Urinary bladder (tissue), 4 donors: ENCODE results near the gene SLC1A1. TPM values are rescaled to one million over a fixed set of nuclear protein-coding genes. Genes with fewer than 3 reads are reported as not detected.

Source experiments
- DNase-seq: peaks from one replicate; pipeline ENCODE4 v3.0.0-alpha.2; 2015; ENCODE audit errors: extremely low spot score
- H3K27ac ChIP-seq: one replicate; pipeline ENCODE4 v1.5.1; 2013; ENCODE audit warnings: low read depth, mild to moderate bottlenecking, moderate library complexity
- H3K36me3 ChIP-seq: one replicate; pipeline ENCODE4 v1.6.1; 2013; ENCODE audit warnings: mild to moderate bottlenecking, moderate library complexity; ENCODE audit not compliant: insufficient read depth
- H3K4me1 ChIP-seq: one replicate; pipeline ENCODE4 v1.6.1; 2013; ENCODE audit warnings: mild to moderate bottlenecking, moderate library complexity; ENCODE audit not compliant: insufficient read depth
- H3K4me3 ChIP-seq: one replicate; pipeline ENCODE4 v1.5.1; 2013; ENCODE audit warnings: low read depth, low read length
- WGBS: extraction: QIAGEN DNeasy Blood & Tissue Kit; methylation state at CpG from one replicate; pipeline ENCODE4 v1.1.7; 2013; 5-methylcytosine and 5-hydroxymethylcytosine counted together
- polyA plus RNA-seq: library from polyadenylated mRNA; stranded (reverse); fragments of 200-250 nt; gene quantifications from one replicate; pipeline ENCODE4 v1.2.3, GENCODE V29; 2013
- total RNA-seq: library from RNA; depleted of rRNA; stranded (reverse); fragments of >200 nt; gene quantifications from one replicate; pipeline ENCODE4 v1.2.3, GENCODE V29; 2014
- donor health status: healthy with polysubstance abuse.
- donor health status: healthy.

SLC1A1 gene
- total and polyA plus RNA-seq, 2 donors: 6.9 to 7.0 TPM

DNA sequence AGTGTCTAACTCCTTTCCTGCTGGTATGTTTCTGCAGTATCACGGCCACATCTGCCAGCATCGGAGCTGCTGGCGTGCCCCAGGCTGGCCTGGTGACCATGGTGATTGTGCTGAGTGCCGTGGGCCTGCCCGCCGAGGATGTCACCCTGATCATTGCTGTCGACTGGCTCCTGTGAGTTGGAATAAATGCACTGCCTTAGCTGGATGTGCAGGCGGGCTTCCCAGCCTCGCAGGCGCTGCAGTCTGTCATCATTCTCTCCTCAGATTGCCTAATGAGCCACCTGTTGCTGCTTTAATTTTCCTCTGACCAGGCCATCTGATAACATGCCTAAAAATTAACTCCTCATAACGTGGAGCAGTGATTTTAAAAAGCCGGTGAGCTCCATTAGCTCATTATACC, 92.7 kb downstream of the SLC1A1 start:
- H3K4me3 ChIP-seq: no peak overlapping the region
- no peaks in the 10 kb centered on the region for H3K4me1 ChIP-seq
- WGBS: 94% methylated on average over 12 of the region's 12 CpGs
- no peak for DNase-seq
- no peak overlapping the region for H3K27ac ChIP-seq
- H3K36me3 ChIP-seq: no peaks in the 10 kb centered on the region

DNA sequence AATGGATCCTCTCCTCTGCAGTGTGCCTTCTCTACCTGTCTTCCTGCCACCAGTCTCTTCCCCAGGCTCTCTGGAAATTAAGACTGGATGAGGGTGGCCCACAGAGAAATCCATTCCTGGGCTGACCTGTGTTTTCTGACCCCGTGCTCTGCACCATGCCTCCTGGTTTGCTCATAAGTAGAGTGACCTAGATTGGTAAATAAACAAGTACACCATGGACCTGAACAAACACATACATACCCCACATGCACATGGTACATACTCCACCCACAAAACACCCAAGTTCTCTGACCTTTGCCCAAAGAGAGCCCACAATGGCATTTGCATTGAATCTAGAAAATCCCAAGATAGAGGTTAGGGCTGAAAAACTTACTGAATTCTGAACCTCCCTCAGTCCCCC, 94.4 kb downstream of the SLC1A1 start:
- no peak for DNase-seq
- WGBS: 94% methylated on average over 1 of the region's 1 CpG
- Histone ChIP-seq H3K4me1 (no peaks in the 10 kb centered on the region), H3K36me3 (no peaks in the 10 kb centered on the region), H3K4me3 (no peak overlapping the region), H3K27ac (no peak overlapping the region)

DNA sequence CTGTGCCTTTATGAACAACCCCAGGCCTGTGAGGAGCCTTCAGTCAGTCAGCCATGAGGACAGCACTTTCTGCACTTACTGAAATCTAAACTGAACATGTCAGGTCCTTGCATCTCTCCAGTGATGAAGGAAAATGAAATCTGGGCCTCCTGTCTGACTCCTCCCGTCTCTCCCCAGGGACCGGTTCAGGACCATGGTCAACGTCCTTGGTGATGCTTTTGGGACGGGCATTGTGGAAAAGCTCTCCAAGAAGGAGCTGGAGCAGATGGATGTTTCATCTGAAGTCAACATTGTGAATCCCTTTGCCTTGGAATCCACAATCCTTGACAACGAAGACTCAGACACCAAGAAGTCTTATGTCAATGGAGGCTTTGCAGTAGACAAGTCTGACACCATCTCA, 94.9 kb downstream of the SLC1A1 start:
- H3K4me1 ChIP-seq: no peaks in the 10 kb centered on the region
- no peak overlapping the region for H3K4me3 ChIP-seq
- WGBS: 91% methylated on average over 5 of the region's 5 CpGs
- DNase-seq: no peak
- no peaks in the 10 kb centered on the region for H3K36me3 ChIP-seq
- no peak overlapping the region for H3K27ac ChIP-seq

DNA sequence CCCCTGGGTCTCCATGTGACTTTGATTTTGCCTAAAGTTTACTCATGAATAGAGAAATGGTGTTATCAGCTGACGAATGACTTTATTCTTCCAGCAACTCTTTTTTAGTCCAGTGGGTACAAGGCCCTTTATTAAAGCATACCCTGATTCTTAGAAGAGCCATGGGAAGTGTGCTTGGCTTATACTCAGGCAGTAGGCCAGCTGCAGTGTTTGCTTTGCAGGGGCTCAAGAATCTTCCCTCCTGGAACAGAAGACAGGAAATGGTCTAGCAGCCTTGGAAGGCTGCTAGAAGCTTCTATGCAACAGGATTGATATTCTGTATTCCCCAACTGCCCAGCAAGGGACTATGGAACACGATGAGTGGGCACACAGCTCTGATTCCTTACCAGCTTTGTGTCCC, 98.5 kb downstream of the SLC1A1 start:
- Histone ChIP-seq H3K4me3 (no peak overlapping the region), H3K27ac (no peak overlapping the region), H3K4me1 (no peaks in the 10 kb centered on the region), H3K36me3 (no peaks in the 10 kb centered on the region)
- no peak for DNase-seq
- 40% methylated on average over 2 of the region's 2 CpGs for WGBS

DNA sequence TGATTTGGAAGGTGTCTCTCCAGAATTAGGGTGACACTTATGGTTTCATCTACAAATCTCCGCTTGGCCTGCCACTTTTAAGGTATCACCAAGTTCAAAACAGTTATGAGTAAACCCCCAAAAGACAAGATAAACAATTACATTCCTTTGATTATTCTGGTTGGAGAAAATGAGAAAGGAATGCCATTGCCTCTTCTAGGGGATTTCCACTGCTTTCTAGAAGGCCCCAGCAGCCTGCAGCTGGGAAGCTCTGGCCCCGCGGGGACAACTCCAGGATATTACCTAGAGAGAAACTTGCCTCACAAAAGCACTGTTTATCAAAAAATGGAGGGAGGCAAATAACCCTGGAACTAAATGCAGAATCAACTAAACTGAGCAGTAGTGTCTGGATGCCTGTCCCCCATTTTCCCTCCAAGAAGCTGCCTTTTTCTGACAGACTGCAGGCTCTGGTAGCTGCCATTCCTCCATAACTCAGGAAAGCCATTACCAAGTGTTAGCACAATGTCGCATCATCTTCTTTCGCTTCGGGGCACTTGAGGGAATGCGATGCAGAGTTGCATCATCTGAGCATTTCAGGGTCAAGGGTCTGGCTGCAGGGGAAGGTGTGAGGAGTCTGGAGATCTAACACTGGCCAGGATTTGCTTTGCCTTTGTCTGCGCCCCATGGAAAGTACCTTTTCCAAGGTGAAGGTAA, 100.3 kb downstream of the SLC1A1 start:
- no peak for DNase-seq
- no peak overlapping the region for H3K4me3 ChIP-seq
- H3K36me3 ChIP-seq: no peaks in the 10 kb centered on the region
- WGBS: 45% methylated on average over 8 of the region's 8 CpGs
- no peaks in the 10 kb centered on the region for H3K4me1 ChIP-seq
- H3K27ac ChIP-seq: no peak overlapping the region

DNA sequence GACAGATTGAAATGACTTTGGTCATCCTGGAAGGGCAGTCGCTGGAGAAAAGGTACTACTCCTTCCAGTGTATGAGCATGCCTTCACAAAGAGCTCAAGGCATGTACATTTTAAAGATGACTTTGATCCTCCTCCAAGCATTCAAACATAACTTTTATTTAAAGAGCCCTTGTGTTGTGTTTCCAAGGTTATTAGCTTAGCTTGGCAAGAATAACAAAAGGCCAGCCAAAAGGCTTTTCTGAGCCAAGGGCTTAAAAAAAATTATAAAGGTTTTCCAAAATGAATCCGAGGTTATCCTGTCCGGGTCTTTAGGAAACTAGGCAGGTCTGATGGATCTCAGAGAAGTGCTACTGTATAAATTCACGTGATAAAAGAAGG, 100.8 kb downstream of the SLC1A1 start:
- H3K4me3 ChIP-seq: no peak overlapping the region
- WGBS: 25% methylated on average over 4 of the region's 4 CpGs
- no peaks in the 10 kb centered on the region for H3K36me3 ChIP-seq
- H3K27ac ChIP-seq: peak overlapping the region; percentile 51
- no peaks in the 10 kb centered on the region for H3K4me1 ChIP-seq
- no peak for DNase-seq

DNA sequence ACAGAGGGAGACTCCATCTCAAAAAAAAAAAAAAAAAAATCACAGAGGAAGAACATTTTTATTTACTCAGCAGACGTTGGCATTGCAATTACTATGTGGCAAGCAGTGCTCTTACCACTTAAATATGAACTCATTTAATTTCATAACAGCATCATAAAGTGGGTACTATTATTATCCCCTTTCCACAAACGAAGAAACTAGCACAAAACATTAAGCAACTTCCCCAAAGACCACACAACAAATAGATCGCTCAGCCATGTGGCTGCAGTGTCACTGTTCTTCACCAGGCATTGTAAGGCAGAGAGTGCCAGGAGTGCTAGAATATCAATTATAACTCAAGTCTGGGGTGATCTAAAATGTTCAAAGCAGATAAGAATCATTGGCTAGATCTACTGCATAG, 102.0 kb downstream of the SLC1A1 start:
- no peak for DNase-seq
- WGBS: 86% methylated on average over 3 of the region's 3 CpGs
- Histone ChIP-seq H3K36me3 (no peaks in the 10 kb centered on the region), H3K27ac (no peak overlapping the region), H3K4me1 (no peaks in the 10 kb centered on the region), H3K4me3 (no peak overlapping the region)

DNA sequence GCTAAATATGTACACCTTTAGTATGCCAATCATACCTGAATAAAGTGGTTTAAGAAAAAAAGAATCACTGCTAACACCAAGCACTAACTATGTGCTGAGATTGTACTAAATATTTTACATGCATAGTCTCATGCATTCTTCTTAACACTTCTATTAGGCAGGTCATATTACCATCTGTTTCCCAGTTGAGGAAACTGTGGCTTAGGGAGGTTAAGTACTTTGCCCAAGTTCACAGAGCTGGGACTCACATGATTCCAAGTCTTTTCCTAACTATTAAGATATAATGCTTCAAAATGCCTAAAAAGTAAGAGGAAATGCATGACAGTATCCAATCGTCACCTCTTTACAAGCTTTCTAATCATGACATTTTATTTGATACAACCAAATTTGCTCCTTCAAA, 102.6 kb downstream of the SLC1A1 start:
- Histone ChIP-seq H3K27ac (no peak overlapping the region), H3K4me1 (no peaks in the 10 kb centered on the region), H3K4me3 (no peak overlapping the region), H3K36me3 (no peaks in the 10 kb centered on the region)
- no peak for DNase-seq
- 75% methylated on average over 1 of the region's 1 CpG for WGBS

DNA sequence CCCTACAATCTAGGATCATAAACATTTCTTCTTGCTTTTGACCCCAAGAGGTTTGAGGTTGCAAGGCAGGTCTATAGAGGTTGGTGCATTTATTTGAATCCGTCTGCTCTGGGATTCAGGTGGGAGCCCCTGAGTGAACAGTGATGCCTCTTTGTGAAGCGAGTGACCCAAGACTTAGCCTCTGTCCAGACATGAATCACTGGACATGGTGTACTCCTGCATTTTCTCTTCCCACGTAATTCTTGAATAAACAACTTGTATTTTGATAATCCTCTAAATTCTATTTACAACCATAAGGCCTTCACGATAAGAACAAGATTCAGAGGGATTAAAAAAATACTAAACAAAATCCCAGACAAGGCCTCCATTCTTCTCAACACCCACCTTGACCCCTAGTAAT, 104.3 kb downstream of the SLC1A1 start:
- 42% methylated on average over 4 of the region's 4 CpGs for whole genome bisulfite sequencing
- no peak overlapping the region for H3K27ac ChIP-seq
- H3K4me3 ChIP-seq: no peak overlapping the region
- no peaks in the 10 kb centered on the region for H3K36me3 ChIP-seq
- no peak for DNase-seq
- no peaks in the 10 kb centered on the region for H3K4me1 ChIP-seq

DNA sequence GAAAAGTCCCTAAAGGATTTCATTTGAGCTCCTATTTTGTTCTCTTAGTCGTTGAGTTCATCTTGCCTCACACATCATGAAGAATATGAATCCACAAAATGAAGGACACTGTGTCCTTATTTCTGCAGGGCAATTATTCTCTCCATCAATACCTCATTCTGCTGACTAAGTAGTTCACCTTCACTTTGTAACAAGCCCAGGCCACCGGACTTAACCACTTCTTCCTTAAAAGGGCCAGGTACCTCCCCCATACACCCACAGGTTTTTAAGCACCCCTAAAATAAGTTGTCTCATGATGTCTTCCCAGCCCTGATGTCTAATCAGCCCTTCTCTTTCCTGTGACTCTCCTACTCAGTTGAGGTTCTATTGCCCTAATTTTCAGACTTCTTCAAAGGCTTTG, 104.7 kb downstream of the SLC1A1 start:
- 63% methylated on average over 2 of the region's 2 CpGs for WGBS
- H3K27ac ChIP-seq: no peak overlapping the region

DNA sequence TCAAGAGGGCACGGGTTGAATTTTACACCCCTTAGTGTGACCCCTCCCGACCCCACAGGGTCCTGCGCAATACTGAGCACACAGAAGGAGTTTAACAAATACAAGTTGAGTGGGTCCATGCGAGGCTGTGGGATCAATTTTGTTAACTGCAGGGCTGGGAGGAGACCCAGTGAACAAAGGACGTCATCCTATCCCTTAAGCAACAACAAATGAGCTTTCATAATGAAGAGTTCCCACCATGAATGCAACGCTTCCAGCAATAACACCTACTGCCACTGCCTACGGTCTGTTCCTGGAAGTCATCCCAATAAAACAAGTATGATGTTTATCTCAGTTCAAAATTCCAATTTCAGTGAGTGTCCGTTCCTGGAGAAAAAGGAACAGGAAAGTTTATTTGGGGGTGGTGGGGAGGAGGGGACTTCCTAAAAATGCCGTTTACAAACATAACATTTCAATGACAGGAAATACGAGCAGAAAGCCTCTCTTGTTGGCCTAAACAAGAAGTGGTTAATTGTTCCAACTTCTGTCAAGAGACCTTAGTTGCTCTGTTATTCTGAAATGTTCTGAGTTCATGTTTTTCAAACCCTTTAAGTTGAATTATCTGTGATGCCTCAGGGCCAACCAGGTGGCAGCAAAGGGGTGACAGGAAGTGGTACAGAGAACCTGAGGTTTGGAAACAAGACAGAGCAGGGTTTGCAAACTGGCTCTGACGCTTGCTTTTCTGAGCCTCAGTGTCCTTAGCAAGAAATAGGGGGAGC, 106.1 kb downstream of the SLC1A1 start:
- H3K4me3 ChIP-seq: no peak overlapping the region
- no peak for DNase-seq
- H3K36me3 ChIP-seq: no peaks in the 10 kb centered on the region
- whole genome bisulfite sequencing: 67% methylated on average over 11 of the region's 11 CpGs
- no peak overlapping the region for H3K27ac ChIP-seq
- no peaks in the 10 kb centered on the region for H3K4me1 ChIP-seq

More for the DNA sequence above, 104.7 kb downstream of the SLC1A1 start:
- no peak for DNase-seq
- Histone ChIP-seq H3K4me1 (no peaks in the 10 kb centered on the region), H3K4me3 (no peak overlapping the region), H3K36me3 (no peaks in the 10 kb centered on the region)

DNA sequence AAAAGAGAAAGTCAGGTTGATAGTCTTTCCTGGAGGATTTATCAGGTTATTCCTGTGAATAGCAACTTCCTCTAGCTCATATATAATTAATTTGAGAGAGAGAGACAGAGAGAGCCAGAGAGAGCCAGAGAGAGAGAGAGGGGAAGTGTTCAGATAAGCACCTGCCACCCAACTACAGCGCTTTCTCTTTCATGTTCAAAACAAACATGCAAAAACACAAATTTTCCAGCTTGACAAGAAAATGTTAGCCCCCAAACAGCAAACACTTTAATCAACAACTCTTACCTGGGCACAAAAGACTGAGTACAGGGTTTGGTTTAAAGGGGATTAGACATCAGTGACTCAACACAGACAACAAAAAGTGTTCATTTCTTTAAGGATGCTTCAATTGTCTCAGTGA, 110.1 kb downstream of the SLC1A1 start:
- H3K27ac ChIP-seq: no peak overlapping the region
- H3K4me3 ChIP-seq: no peak overlapping the region
- 97% methylated on average over 1 of the region's 1 CpG for WGBS
- H3K36me3 ChIP-seq: no peaks in the 10 kb centered on the region
- DNase-seq: no peak
- H3K4me1 ChIP-seq: no peaks in the 10 kb centered on the region

DNA sequence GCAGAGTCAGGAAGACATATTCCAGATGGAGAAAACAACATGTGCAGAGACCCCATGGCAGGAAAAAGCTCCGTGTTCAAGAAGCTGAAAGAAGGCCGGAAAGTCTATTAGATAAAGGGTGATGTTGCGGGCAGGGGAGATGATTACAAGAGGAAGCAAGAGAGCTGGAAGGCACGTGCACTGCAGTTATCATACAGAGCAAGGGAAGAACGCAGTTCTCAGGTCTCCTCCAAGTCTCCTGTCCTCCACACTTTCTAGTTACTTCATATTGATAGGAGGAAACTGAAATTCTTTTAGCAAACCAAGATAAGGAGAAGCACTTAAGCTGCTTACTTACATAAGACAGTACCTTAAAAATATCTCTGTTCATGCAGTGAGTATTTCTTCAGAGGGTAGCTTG, 113.6 kb downstream of the SLC1A1 start:
- Histone ChIP-seq H3K4me1 (no peaks in the 10 kb centered on the region), H3K27ac (no peak overlapping the region), H3K36me3 (no peaks in the 10 kb centered on the region), H3K4me3 (no peak overlapping the region)
- DNase-seq: no peak
- 75% methylated on average over 5 of the region's 5 CpGs for WGBS

DNA sequence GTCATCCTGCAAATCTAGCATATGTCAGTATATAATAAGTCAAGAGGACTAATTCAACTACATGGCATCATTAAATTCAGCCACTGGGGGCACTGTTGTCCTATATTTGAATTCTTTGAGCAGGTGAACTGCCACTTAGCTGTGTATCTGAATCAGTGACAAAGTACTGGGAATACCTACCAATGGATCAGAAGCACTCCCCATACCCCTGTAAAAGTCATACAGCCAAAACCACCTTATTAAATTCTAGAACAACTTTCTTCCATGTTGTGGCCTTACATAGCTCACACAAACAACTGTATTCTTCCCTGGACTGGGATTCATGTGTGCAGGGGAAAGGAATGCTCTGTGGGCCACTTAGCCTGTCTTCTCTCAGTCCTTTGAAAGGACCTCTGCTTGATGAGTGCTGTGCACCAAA, 114.4 kb downstream of the SLC1A1 start:
- Histone ChIP-seq H3K27ac (no peak overlapping the region), H3K36me3 (no peaks in the 10 kb centered on the region), H3K4me1 (no peaks in the 10 kb centered on the region), H3K4me3 (no peak overlapping the region)
- peak; percentile 41 for DNase-seq
